Gastroesophageal sphincter (tissue), 3 donors: Measurements from ENCODE around the gene FTCD.

Experiments
- CTCF ChIP-seq, 4 experiments: fragments of 200-600 bp in 2 of 4; fragments of 450-650 bp in 2 of 4; sonication (generic) in 1 of 4; IDR thresholded peaks; one replicate each; pipeline ENCODE4 v1.5.1; 2017 to 2019; ENCODE audit warnings: antibody characterized with exemption in 4 of 4, mild to moderate bottlenecking in 2 of 4, moderate library complexity in 2 of 4
- POLR2A ChIP-seq, 2 donors: fragments of 450-650 bp; IDR thresholded peaks; one replicate each; pipeline ENCODE4 v1.6.1; 2017; ENCODE audit warnings: antibody characterized with exemption in 2 of 2, mild to moderate bottlenecking in 2 of 2, moderate library complexity in 1 of 2
- POLR2AphosphoS5 ChIP-seq: sonication (generic); formaldehyde crosslinking; IDR thresholded peaks from one replicate; pipeline ENCODE4 v1.6.1; 2017; ENCODE audit warnings: antibody characterized with exemption

- TF ChIP-seq POLR2AphosphoS5 (no peak), CTCF (IDR thresholded peaks at IDR 0.05) (no peak), POLR2A (IDR thresholded peaks at IDR 0.05) (no peak)
Measured at GRCh38 chr21:46149205-46149901, 6.0 kb downstream of the FTCD start.
